ENCODE data around the gene KIRREL1.

KIRREL1 gene

GRCh38 chr1:158058237-158058985 is 65.0 kb downstream of the KIRREL1 start:
- H3K4me1 ChIP-seq (ENCODE audit: control extremely low read depth in 1 of 4, control insufficient read depth in 4 of 4, insufficient read depth in 4 of 4, low read length in 3 of 4) = peaks cover 0 to 31% (median 30%) of the 10 kb centered on the region in 4 experiments
- no peak overlapping the region for H3K4me3 ChIP-seq (ENCODE audit: control insufficient read depth in 1 of 7, extremely low read depth in 1 of 7, insufficient read depth in 4 of 7, low read depth in 2 of 7, low read length in 6 of 7)
- no peaks in the 10 kb centered on the region for H3K9me3 ChIP-seq (ENCODE audit: control extremely low read depth in 1 of 5, control insufficient read depth in 4 of 5, insufficient read depth in 2 of 5, low read depth in 1 of 5, low read length in 4 of 5)
- no peak overlapping the region for H3K27ac ChIP-seq (ENCODE audit: insufficient read depth in 1 of 2, low read depth in 1 of 2, low read length in 2 of 2, poor library complexity in 1 of 2, severe bottlenecking in 2 of 2)
- H3K36me3 ChIP-seq (ENCODE audit: control insufficient read depth in 4 of 4, insufficient read depth in 4 of 4, low read length in 3 of 4) = no peaks in the 10 kb centered on the region
- no peak for DNase-seq
- WGBS (ENCODE audit: insufficient coverage) = 94% methylated on average over 8 of the region's 10 CpGs
- H3K27me3 ChIP-seq (replicated peaks in 2 of 5; ENCODE audit: control insufficient read depth in 4 of 5, insufficient read depth in 5 of 5, low read length in 4 of 5) = no peaks in the 10 kb centered on the region
- POLR2A ChIA-PET = no interaction called here
- CTCF ChIA-PET = interaction anchor here (1.2 to 1.9 kb wide), 4 partner anchors 11 to 67 kb away, joined by 3 to 5 read pairs (median 4); partner anchors contain the start of gene KIRREL1

- H3K4me3 ChIP-seq (ENCODE audit: control insufficient read depth in 1 of 7, extremely low read depth in 1 of 7, insufficient read depth in 4 of 7, low read depth in 2 of 7, low read length in 6 of 7) = no peak overlapping the region
- ChIA-PET POLR2A (no interaction called here), CTCF (no interaction called here)
- WGBS (ENCODE audit: insufficient coverage) = 48% methylated on average over 4 of the region's 4 CpGs
- H3K9me3 ChIP-seq (ENCODE audit: control extremely low read depth in 1 of 5, control insufficient read depth in 4 of 5, insufficient read depth in 2 of 5, low read depth in 1 of 5, low read length in 4 of 5) = no peaks in the 10 kb centered on the region
- no peaks in the 10 kb centered on the region for H3K27me3 ChIP-seq (replicated peaks in 2 of 5; ENCODE audit: control insufficient read depth in 4 of 5, insufficient read depth in 5 of 5, low read length in 4 of 5)
- peaks cover 0 to 30% (median 28%) of the 10 kb centered on the region in 4 experiments for H3K4me1 ChIP-seq (ENCODE audit: control extremely low read depth in 1 of 4, control insufficient read depth in 4 of 4, insufficient read depth in 4 of 4, low read length in 3 of 4)
- H3K27ac ChIP-seq (ENCODE audit: insufficient read depth in 1 of 2, low read depth in 1 of 2, low read length in 2 of 2, poor library complexity in 1 of 2, severe bottlenecking in 2 of 2) = no peak overlapping the region
- H3K36me3 ChIP-seq (ENCODE audit: control insufficient read depth in 4 of 4, insufficient read depth in 4 of 4, low read length in 3 of 4) = no peaks in the 10 kb centered on the region
- DNase-seq = no peak
Measured at GRCh38 chr1:158059984-158060383, 66.5 kb downstream of the KIRREL1 start.

- no peaks in the 10 kb centered on the region for H3K27me3 ChIP-seq (replicated peaks in 2 of 5; ENCODE audit: control insufficient read depth in 4 of 5, insufficient read depth in 5 of 5, low read length in 4 of 5)
- no peaks in the 10 kb centered on the region for H3K36me3 ChIP-seq (ENCODE audit: control insufficient read depth in 4 of 4, insufficient read depth in 4 of 4, low read length in 3 of 4)
- H3K4me1 ChIP-seq (ENCODE audit: control extremely low read depth in 1 of 4, control insufficient read depth in 4 of 4, insufficient read depth in 4 of 4, low read length in 3 of 4) = peaks cover 0 to 12% (median 8%) of the 10 kb centered on the region in 4 experiments
- H3K27ac ChIP-seq (ENCODE audit: insufficient read depth in 1 of 2, low read depth in 1 of 2, low read length in 2 of 2, poor library complexity in 1 of 2, severe bottlenecking in 2 of 2) = no peak overlapping the region
- no peak overlapping the region for H3K4me3 ChIP-seq (ENCODE audit: control insufficient read depth in 1 of 7, extremely low read depth in 1 of 7, insufficient read depth in 4 of 7, low read depth in 2 of 7, low read length in 6 of 7)
- CTCF ChIA-PET = interaction anchor here (1.6 to 1.7 kb wide), 2 partner anchors 21 to 25 kb away, joined by 5 to 7 read pairs; no protein-coding TSS in a partner anchor
- POLR2A ChIA-PET = no interaction called here
- WGBS (ENCODE audit: insufficient coverage) = 90% methylated on average over 2 of the region's 7 CpGs
- no peak for DNase-seq
- no peaks in the 10 kb centered on the region for H3K9me3 ChIP-seq (ENCODE audit: control extremely low read depth in 1 of 5, control insufficient read depth in 4 of 5, insufficient read depth in 2 of 5, low read depth in 1 of 5, low read length in 4 of 5)
Measured at GRCh38 chr1:158062174-158062573, 68.7 kb downstream of the KIRREL1 start.

- Histone ChIP-seq H3K4me1 (ENCODE audit: control extremely low read depth in 1 of 4, control insufficient read depth in 4 of 4, insufficient read depth in 4 of 4, low read length in 3 of 4) (no peaks in the 10 kb centered on the region), H3K9me3 (ENCODE audit: control extremely low read depth in 1 of 5, control insufficient read depth in 4 of 5, insufficient read depth in 2 of 5, low read depth in 1 of 5, low read length in 4 of 5) (no peaks in the 10 kb centered on the region), H3K36me3 (ENCODE audit: control insufficient read depth in 4 of 4, insufficient read depth in 4 of 4, low read length in 3 of 4) (no peaks in the 10 kb centered on the region), H3K27me3 (replicated peaks in 2 of 5; ENCODE audit: control insufficient read depth in 4 of 5, insufficient read depth in 5 of 5, low read length in 4 of 5) (no peaks in the 10 kb centered on the region), H3K4me3 (ENCODE audit: control insufficient read depth in 1 of 7, extremely low read depth in 1 of 7, insufficient read depth in 4 of 7, low read depth in 2 of 7, low read length in 6 of 7) (no peak overlapping the region), H3K27ac (ENCODE audit: insufficient read depth in 1 of 2, low read depth in 1 of 2, low read length in 2 of 2, poor library complexity in 1 of 2, severe bottlenecking in 2 of 2) (no peak overlapping the region)
- 96% methylated on average over 4 of the region's 6 CpGs for WGBS (ENCODE audit: insufficient coverage)
- ChIA-PET POLR2A (interaction anchor here (0.7 kb wide), 1 partner anchor 26 kb away, joined by 3 read pairs; no protein-coding TSS in a partner anchor), CTCF (interaction anchor here (0.8 to 2.2 kb wide), 2 partner anchors 75 to 77 kb away, joined by 4 to 6 read pairs; no protein-coding TSS in a partner anchor)
- no peak for DNase-seq
Measured at GRCh38 chr1:158067662-158068061, 74.2 kb downstream of the KIRREL1 start.

GRCh38 chr1:158068918-158069317 is 75.5 kb downstream of the KIRREL1 start:
- H3K9me3 ChIP-seq (ENCODE audit: control extremely low read depth in 1 of 5, control insufficient read depth in 4 of 5, insufficient read depth in 2 of 5, low read depth in 1 of 5, low read length in 4 of 5) = no peaks in the 10 kb centered on the region
- H3K36me3 ChIP-seq (ENCODE audit: control insufficient read depth in 4 of 4, insufficient read depth in 4 of 4, low read length in 3 of 4) = no peaks in the 10 kb centered on the region
- ChIA-PET CTCF (interaction anchor here (1.0 to 1.3 kb wide), 3 partner anchors 8 to 17 kb away, joined by 3 to 5 read pairs (median 4); no protein-coding TSS in a partner anchor), POLR2A (interaction anchor here (1.2 kb wide), 1 partner anchor 12 kb away, joined by 3 read pairs; no protein-coding TSS in a partner anchor)
- 91% methylated on average over 9 of the region's 12 CpGs for WGBS (ENCODE audit: insufficient coverage)
- DNase-seq = no peak
- H3K4me3 ChIP-seq (ENCODE audit: control insufficient read depth in 1 of 7, extremely low read depth in 1 of 7, insufficient read depth in 4 of 7, low read depth in 2 of 7, low read length in 6 of 7) = no peak overlapping the region
- H3K27ac ChIP-seq (ENCODE audit: insufficient read depth in 1 of 2, low read depth in 1 of 2, low read length in 2 of 2, poor library complexity in 1 of 2, severe bottlenecking in 2 of 2) = no peak overlapping the region
- no peaks in the 10 kb centered on the region for H3K27me3 ChIP-seq (replicated peaks in 2 of 5; ENCODE audit: control insufficient read depth in 4 of 5, insufficient read depth in 5 of 5, low read length in 4 of 5)
- H3K4me1 ChIP-seq (ENCODE audit: control extremely low read depth in 1 of 4, control insufficient read depth in 4 of 4, insufficient read depth in 4 of 4, low read length in 3 of 4) = no peaks in the 10 kb centered on the region

DNA sequence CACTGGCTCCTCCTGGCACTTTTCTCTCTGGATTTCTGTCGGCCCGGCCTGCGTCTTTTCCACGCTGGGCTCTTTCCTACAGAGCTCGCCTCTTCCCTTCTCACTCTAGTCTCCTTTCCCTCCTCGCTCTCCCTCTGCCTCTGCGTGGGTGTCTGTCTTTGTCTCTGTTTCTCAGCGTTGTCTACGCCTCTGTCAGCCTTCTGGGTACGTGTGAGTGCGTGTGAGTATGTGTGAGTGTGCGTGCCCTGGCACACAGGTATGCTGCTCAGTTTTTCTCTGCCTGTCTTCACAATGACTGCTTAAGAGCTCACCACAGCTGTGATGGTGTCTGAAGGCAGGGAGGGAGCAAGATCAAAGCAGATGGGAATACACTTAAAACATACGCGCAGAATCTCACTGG is 77.7 kb downstream of the KIRREL1 start:
- Histone ChIP-seq H3K9me3 (ENCODE audit: control extremely low read depth in 1 of 5, control insufficient read depth in 4 of 5, insufficient read depth in 2 of 5, low read depth in 1 of 5, low read length in 4 of 5) (no peaks in the 10 kb centered on the region), H3K27me3 (replicated peaks in 2 of 5; ENCODE audit: control insufficient read depth in 4 of 5, insufficient read depth in 5 of 5, low read length in 4 of 5) (no peaks in the 10 kb centered on the region), H3K4me1 (ENCODE audit: control extremely low read depth in 1 of 4, control insufficient read depth in 4 of 4, insufficient read depth in 4 of 4, low read length in 3 of 4) (no peaks in the 10 kb centered on the region), H3K36me3 (ENCODE audit: control insufficient read depth in 4 of 4, insufficient read depth in 4 of 4, low read length in 3 of 4) (no peaks in the 10 kb centered on the region), H3K27ac (ENCODE audit: insufficient read depth in 1 of 2, low read depth in 1 of 2, low read length in 2 of 2, poor library complexity in 1 of 2, severe bottlenecking in 2 of 2) (no peak overlapping the region), H3K4me3 (ENCODE audit: control insufficient read depth in 1 of 7, extremely low read depth in 1 of 7, insufficient read depth in 4 of 7, low read depth in 2 of 7, low read length in 6 of 7) (no peak overlapping the region)
- ChIA-PET CTCF (interaction anchor here (1.2 to 1.9 kb wide), 2 partner anchors 14 to 78 kb away, joined by 3 to 4 read pairs; no protein-coding TSS in a partner anchor), POLR2A (no interaction called here)
- 94% methylated on average over 9 of the region's 14 CpGs for WGBS (ENCODE audit: insufficient coverage)
- no peak for DNase-seq

GRCh38 chr1:158075078-158075477 is 81.6 kb downstream of the KIRREL1 start:
- Histone ChIP-seq H3K27ac (ENCODE audit: insufficient read depth in 1 of 2, low read depth in 1 of 2, low read length in 2 of 2, poor library complexity in 1 of 2, severe bottlenecking in 2 of 2) (no peak overlapping the region), H3K9me3 (ENCODE audit: control extremely low read depth in 1 of 5, control insufficient read depth in 4 of 5, insufficient read depth in 2 of 5, low read depth in 1 of 5, low read length in 4 of 5) (no peaks in the 10 kb centered on the region), H3K27me3 (replicated peaks in 2 of 5; ENCODE audit: control insufficient read depth in 4 of 5, insufficient read depth in 5 of 5, low read length in 4 of 5) (no peaks in the 10 kb centered on the region), H3K4me1 (ENCODE audit: control extremely low read depth in 1 of 4, control insufficient read depth in 4 of 4, insufficient read depth in 4 of 4, low read length in 3 of 4) (peaks cover 0 to 5% (median under 1%) of the 10 kb centered on the region in 4 experiments), H3K36me3 (ENCODE audit: control insufficient read depth in 4 of 4, insufficient read depth in 4 of 4, low read length in 3 of 4) (no peaks in the 10 kb centered on the region), H3K4me3 (ENCODE audit: control insufficient read depth in 1 of 7, extremely low read depth in 1 of 7, insufficient read depth in 4 of 7, low read depth in 2 of 7, low read length in 6 of 7) (no peak overlapping the region)
- ChIA-PET POLR2A (no interaction called here), CTCF (interaction anchor here (1.1 to 2.4 kb wide), 7 partner anchors 9 to 83 kb away, joined by 3 to 9 read pairs (median 5); no protein-coding TSS in a partner anchor)
- WGBS (ENCODE audit: insufficient coverage) = 95% methylated on average over 8 of the region's 9 CpGs
- DNase-seq = no peak
